Left ventricle myocardium superior (tissue), 1 donor: ENCODE measurements around the gene ANXA4. TPM values are rescaled to one million over a fixed set of nuclear protein-coding genes. Genes with fewer than 3 reads are reported as not detected.

Experiments
- total RNA-seq: library from RNA; stranded (reverse); fragmentation: NEBNext Ultra II Directional; extraction: Animal tissue kit (Norgen Biotek cat#: 25700); gene quantifications from one replicate; pipeline ENCODE4 v1.2.1, GENCODE V29; 2021
- donor health status: DM: no; HTN: yes; CAD: no; lungs with severe emphysema.

The ANXA4 gene
- total RNA-seq, 1 donor from 2014 or later: 24.7 TPM

Other genes starting within 250 kb of the ANXA4 start
- 91.1 TPM for gene AAK1, start 98.4 kb upstream of the ANXA4 start, total RNA-seq
- gene GMCL1, start 87.5 kb downstream of the ANXA4 start, total RNA-seq: 3.6 TPM
- gene SNRNP27, start 151.8 kb downstream of the ANXA4 start, total RNA-seq: 57.6 TPM
- 5.0 TPM for gene MXD1, start 173.0 kb downstream of the ANXA4 start, total RNA-seq
- 0.84 TPM for gene ASPRV1, start 219.5 kb downstream of the ANXA4 start, total RNA-seq